ENCODE measurements around the gene BSN.
A peak's percentile ranks its signal among the peaks of the same experiment; 100 is the strongest.

The BSN gene

DNA sequence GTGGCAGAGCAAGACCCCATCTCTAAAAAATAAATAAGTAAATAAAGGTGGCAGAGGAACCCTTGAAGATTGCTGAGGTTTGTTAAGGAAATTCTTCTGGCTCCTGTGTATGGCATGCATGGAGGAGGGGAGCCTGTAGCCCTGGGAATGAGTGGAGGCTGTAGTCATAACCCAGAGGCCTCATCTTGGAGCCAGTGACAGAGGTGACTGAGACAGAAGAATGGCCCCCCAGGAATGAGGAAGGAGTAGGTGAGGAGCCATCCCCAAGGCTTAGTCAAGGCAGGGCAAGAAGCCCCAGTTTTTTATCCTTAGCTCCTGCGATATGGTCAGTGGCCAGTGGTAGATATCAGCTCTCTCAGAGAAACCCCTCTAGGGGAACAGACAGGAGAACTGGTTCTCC, 46.5 kb downstream of the BSN start:
- TF ChIP-seq, protein P1, sequence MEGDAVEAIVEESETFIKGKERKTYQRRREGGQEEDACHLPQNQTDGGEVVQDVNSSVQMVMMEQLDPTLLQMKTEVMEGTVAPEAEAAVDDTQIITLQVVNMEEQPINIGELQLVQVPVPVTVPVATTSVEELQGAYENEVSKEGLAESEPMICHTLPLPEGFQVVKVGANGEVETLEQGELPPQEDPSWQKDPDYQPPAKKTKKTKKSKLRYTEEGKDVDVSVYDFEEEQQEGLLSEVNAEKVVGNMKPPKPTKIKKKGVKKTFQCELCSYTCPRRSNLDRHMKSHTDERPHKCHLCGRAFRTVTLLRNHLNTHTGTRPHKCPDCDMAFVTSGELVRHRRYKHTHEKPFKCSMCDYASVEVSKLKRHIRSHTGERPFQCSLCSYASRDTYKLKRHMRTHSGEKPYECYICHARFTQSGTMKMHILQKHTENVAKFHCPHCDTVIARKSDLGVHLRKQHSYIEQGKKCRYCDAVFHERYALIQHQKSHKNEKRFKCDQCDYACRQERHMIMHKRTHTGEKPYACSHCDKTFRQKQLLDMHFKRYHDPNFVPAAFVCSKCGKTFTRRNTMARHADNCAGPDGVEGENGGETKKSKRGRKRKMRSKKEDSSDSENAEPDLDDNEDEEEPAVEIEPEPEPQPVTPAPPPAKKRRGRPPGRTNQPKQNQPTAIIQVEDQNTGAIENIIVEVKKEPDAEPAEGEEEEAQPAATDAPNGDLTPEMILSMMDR (IDR thresholded peaks at IDR 0.05): no peak

DNA sequence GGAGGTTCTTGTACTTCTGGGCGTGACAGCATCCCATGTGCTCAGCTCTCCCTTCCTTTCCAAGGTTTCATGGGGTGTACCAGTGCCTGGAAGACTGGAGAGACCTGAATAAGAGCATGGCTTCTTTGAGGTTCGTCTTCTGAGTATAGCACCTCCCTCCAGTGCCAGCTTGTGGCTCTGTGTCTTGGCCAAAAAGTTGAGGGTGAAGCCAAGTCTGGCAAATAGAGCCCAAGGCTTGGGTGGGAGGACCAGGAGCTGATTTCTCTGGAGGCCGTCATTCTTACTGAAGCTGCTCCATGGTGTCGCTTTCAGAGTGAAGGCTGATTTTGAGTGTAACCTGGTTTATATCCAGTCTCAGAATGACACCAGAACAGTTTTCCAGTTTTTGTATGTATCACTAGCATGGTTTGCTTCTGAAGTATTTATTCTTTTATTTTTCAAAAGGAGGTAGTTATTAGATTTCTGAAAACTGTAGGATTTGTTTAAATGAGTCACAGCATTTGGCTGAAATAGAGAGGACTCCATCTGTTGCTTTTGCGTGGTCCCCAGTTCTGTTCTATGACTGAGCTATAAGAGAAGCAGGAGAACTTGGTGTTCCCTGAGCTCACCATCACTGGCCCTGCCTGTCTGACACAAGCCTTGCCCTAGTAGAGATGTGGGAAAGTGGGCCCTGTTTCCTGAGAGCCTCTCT, 47.2 kb downstream of the BSN start:
- TF ChIP-seq, protein P1 (IDR thresholded peaks at IDR 0.05): no peak

DNA sequence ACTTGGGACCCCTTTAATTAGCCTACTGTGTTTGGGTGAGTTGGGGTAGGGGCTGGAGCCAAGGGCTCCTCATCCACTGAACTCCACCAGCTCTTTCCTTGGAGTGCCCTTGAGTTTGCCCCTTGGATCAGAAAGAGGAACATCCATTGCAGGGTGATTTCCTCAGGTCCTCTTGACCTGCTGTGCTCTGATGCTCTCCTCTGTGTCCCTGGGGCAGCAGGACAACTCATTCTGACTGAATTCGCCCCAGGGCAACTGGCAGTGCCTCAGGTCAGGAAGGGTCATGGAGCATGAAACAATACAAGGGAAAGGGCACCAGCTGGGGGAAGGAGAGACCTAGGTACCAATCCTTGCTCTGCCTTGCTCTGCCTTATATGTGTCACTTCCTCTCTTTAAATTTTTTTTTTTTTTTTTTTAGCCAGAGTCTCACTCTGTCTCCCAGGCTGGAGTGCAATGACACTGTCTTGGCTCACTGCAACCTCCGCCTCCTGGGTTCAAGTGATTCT, 47.8 kb downstream of the BSN start:
- TF ChIP-seq, protein P1 (IDR thresholded peaks at IDR 0.05): no peak

DNA sequence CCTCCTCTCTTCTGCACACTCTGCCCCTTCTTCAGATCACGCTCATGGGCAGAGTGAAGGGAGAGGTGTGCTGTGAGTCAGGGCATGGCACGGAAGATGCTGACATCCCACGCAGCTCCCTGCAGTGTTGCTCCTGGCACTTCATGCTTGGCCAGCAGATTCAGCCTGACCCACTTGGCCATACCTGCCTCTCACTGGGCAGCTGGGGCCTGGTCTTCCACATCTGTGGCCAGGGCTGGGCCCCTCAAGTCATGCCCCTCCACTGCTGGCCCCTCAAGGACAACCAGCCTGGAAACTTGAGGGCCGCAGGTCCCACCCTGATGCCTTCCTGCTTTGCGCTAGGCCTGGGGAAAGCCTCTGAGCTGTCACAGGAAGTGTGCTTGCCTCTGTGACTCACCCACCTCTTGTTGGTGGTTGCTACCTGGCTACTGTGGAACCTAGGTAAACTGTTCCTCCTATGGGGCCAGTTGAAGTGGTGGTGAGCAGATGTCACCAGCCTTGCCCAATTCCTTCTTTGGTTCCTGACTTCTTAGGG, 48.7 kb downstream of the BSN start:
- TF ChIP-seq, protein P1 (IDR thresholded peaks at IDR 0.05): no peak

DNA sequence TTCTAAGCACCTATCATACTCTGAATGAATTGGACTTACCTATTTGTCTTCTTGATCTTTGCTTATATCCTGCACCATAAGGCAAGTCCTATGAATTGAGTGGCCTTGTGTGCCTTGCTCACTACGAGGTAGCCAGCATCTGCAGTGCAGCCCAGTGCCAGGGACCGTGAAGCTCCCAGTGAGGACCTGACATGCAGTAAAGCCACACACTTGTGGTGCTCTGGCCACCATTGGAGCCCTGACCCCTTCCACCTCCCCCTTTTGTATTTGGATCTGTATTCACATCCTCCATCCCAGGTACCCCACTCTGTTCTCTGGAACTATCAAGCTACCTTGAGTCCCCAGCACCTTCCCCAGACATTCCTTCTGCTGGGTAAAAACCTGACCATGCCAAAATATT, 52.1 kb downstream of the BSN start:
- TF ChIP-seq, protein P1 (IDR thresholded peaks at IDR 0.05): no peak

DNA sequence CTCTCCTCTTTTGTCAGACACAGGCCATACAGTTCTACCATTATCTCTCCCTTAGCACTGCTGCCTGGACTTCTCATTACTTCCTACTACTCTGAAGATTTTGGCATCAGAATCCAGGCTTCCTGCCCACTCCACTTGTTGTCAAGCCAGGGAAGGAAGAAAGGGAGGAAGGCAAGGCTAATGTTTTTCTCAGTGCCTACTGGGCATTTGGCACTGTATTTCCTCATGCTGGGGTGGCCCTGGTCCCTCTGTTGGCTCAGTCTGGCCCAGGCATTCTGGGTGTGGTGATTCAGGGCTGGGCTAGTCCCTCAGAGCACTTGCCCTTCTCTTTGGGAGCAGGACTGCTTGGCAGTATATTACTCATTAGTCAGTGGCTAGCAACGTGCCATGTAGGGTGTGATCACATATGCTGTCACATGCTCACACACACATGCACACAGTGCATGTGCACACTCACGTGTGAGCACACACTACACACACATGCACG, 52.9 kb downstream of the BSN start:
- TF ChIP-seq, protein P1 (IDR thresholded peaks at IDR 0.05): no peak

DNA sequence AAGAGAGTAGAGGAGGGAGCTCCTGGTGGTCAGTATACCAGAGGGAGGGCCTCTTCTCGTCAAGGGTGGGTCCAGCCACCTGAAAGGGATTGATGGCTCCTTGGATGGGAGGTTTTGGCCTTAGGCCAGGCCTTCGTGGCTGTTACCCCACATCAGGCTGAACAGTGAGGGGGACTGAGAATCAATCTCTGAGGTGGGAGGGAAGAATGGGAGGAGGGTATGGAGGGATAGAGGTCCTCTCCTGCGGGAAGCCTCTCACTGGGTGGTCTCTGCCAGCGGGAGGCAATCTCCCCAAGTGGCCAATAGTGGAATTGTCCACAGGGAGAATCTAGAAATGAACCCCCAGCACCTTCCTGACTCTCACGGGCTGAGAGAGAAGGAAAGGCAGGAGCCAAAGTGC, 53.5 kb downstream of the BSN start:
- TF ChIP-seq, protein P1 (IDR thresholded peaks at IDR 0.05): peak; percentile 44; the same call in 1 of the 2 replicates
